ENCODE measurements around the gene GALNT7.
A peak's percentile ranks its signal among the peaks of the same experiment; 100 is the strongest.
"Not testable (repeated sequence)": the region's sequence is repeated elsewhere in the genome, so short reads cannot be mapped to it uniquely, and the experiment has no call there.

Gene GALNT7

DNA sequence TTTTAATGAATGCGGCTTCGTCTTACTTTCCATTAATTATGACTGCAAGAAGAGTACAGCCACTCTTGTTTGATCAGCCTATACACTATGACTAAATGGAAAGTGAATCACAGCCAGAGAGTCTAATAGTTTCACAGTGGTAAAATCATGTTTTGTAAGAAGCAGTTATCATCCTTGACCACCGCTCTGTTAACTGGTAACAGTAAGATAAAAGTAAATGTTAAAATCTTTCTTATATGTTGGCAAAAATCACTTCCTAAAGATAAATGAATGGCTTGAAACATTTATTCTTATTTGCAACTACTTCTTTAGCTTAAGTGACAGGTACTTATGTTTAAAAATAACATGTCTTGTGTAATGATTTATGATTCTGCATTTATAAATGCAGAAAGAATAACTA lies 13.2 kb downstream of the GALNT7 start:
- Histone ChIP-seq H3K79me2 (ENCODE audit: low read length) (peaks cover 55% of the 10 kb centered on the region), H3K36me3 (replicated peaks; ENCODE audit: low read depth, low read length) (no peaks in the 10 kb centered on the region), H3K9me3 (ENCODE audit: insufficient read depth, low read length) (no peaks in the 10 kb centered on the region), H3K4me3 (ENCODE audit: low read length) (no peak overlapping the region), H3K9ac (ENCODE audit: low read length) (no peak overlapping the region), H2AFZ (ENCODE audit: low read depth, low read length) (no peak overlapping the region), H3K4me1 (ENCODE audit: low read length) (peaks cover 23% of the 10 kb centered on the region), H3K4me2 (ENCODE audit: low read length) (no peak overlapping the region), H3K27me3 (ENCODE audit: low read depth, low read length) (no peaks in the 10 kb centered on the region), H3K27ac (ENCODE audit: low read length) (no peak overlapping the region), H4K20me1 (ENCODE audit: insufficient read depth, low read length) (peaks cover 8% of the 10 kb centered on the region; the same call in 1 of the 2 replicates)
- TF ChIP-seq EZH2phosphoT487 (IDR thresholded peaks at IDR 0.05; ENCODE audit: low read depth) = no peak
- TF ChIP-seq, protein P1, sequence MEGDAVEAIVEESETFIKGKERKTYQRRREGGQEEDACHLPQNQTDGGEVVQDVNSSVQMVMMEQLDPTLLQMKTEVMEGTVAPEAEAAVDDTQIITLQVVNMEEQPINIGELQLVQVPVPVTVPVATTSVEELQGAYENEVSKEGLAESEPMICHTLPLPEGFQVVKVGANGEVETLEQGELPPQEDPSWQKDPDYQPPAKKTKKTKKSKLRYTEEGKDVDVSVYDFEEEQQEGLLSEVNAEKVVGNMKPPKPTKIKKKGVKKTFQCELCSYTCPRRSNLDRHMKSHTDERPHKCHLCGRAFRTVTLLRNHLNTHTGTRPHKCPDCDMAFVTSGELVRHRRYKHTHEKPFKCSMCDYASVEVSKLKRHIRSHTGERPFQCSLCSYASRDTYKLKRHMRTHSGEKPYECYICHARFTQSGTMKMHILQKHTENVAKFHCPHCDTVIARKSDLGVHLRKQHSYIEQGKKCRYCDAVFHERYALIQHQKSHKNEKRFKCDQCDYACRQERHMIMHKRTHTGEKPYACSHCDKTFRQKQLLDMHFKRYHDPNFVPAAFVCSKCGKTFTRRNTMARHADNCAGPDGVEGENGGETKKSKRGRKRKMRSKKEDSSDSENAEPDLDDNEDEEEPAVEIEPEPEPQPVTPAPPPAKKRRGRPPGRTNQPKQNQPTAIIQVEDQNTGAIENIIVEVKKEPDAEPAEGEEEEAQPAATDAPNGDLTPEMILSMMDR (IDR thresholded peaks at IDR 0.05; ENCODE audit: low read depth, low read length) = no peak

DNA sequence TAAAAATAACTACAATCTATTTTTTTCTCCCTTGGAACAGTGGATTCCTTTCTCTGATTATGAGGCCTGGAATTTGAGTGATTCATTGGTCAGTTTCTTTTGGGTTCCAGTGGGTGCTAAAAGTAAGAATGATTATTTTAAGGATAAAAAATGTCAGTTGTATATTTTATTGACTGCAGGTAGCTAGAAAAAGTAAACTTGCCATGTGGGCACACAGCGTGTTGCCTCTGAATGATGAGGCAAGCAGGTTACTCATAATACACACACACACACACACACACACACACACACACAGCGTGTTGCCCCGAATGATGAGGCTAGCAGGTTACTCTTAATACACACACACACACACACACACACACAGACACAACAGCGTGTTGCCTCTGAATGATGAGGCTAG lies 13.8 kb downstream of the GALNT7 start:
- Histone ChIP-seq H3K27me3 (ENCODE audit: low read depth, low read length) (no peaks in the 10 kb centered on the region), H3K9me3 (ENCODE audit: insufficient read depth, low read length) (no peaks in the 10 kb centered on the region), H3K4me3 (ENCODE audit: low read length) (no peak overlapping the region), H3K36me3 (replicated peaks; ENCODE audit: low read depth, low read length) (no peaks in the 10 kb centered on the region), H3K27ac (ENCODE audit: low read length) (no peak overlapping the region), H4K20me1 (ENCODE audit: insufficient read depth, low read length) (peaks cover 4% of the 10 kb centered on the region; the same call in 1 of the 2 replicates), H3K9ac (ENCODE audit: low read length) (no peak overlapping the region), H3K4me2 (ENCODE audit: low read length) (no peak overlapping the region), H3K4me1 (ENCODE audit: low read length) (peaks cover 17% of the 10 kb centered on the region), H2AFZ (ENCODE audit: low read depth, low read length) (no peak overlapping the region), H3K79me2 (ENCODE audit: low read length) (peaks cover 52% of the 10 kb centered on the region)
- TF ChIP-seq, protein P1 (IDR thresholded peaks at IDR 0.05; ENCODE audit: low read depth, low read length) = no peak
- TF ChIP-seq EZH2phosphoT487 (IDR thresholded peaks at IDR 0.05; ENCODE audit: low read depth) = no peak

DNA sequence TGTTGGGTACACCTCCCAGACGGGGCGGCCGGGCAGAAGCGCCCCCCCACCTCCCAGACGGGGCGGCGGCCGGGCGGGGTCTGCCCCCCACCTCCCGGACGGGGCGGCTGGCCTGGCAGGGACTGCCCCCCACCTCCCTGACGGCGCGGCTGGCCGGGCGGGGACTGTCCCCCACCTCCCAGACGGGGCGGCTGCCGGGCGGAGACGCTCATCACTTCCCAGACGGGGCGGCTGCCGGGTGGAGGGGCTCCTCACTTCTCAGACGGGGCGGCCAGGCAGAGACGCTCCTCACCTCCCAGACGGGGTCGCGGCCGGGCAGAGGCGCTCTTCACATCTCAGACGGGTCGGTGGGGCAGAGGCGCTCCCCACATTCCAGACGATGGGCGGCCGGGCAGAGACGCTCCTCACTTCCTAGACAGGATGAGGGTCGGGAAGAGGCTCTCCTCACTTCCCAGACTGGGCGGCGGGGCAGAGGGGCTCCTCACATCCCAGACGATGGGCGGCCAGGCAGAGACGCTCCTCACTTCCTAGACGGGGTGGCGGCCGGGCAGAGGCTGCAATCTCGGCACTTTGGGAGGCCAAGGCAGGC lies 15.1 kb downstream of the GALNT7 start:
- H3K4me1 ChIP-seq (ENCODE audit: low read length) = peaks cover 13% of the 10 kb centered on the region
- H3K27me3 ChIP-seq (ENCODE audit: low read depth, low read length); H4K20me1 ChIP-seq (ENCODE audit: insufficient read depth, low read length); H2AFZ ChIP-seq (ENCODE audit: low read depth, low read length); H3K9me3 ChIP-seq (ENCODE audit: insufficient read depth, low read length); H3K27ac ChIP-seq (ENCODE audit: low read length); H3K36me3 ChIP-seq (replicated peaks; ENCODE audit: low read depth, low read length); H3K9ac ChIP-seq (ENCODE audit: low read length); H3K4me2 ChIP-seq (ENCODE audit: low read length); H3K4me3 ChIP-seq (ENCODE audit: low read length): not testable (repeated sequence)
- H3K79me2 ChIP-seq (ENCODE audit: low read length) = peaks cover 49% of the 10 kb centered on the region

DNA sequence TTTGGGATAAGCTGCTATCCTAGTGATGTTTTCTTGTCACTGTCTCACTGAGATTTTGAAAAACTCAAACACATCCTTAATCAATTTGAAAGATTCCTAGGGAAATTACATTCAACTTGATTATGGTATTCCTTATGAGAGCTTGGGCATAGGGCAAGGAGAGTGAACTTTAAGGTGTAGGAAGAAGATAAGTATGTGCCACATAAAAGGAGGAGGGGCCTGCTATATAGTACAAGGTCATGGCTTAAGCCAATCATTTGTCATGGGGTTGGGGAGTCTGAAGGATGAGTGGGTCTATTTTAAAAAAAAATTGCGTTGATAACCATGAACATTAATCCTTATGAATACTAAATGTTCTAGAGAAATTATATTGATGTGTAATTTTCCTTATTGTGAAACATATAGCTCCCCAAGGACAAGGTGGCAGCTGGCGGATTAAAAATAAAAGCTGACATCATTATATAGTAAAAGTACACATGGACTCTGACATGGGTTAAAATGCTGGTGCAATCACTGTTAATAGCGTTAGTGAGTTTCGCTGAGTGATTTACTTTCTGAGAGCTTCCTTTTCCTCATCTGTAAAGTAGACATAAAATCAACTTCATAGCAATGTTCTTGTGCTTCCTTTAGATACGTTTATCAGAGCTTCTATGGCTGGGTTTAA lies 17.4 kb downstream of the GALNT7 start:
- Histone ChIP-seq H3K9me3 (ENCODE audit: insufficient read depth, low read length) (no peaks in the 10 kb centered on the region), H3K4me1 (ENCODE audit: low read length) (peaks cover 13% of the 10 kb centered on the region), H3K79me2 (ENCODE audit: low read length) (peaks cover 53% of the 10 kb centered on the region), H4K20me1 (ENCODE audit: insufficient read depth, low read length) (no peaks in the 10 kb centered on the region), H3K9ac (ENCODE audit: low read length) (no peak overlapping the region), H2AFZ (ENCODE audit: low read depth, low read length) (no peak overlapping the region), H3K27me3 (ENCODE audit: low read depth, low read length) (no peaks in the 10 kb centered on the region), H3K4me3 (ENCODE audit: low read length) (peak overlapping the region; percentile 11), H3K27ac (ENCODE audit: low read length) (no peak overlapping the region), H3K36me3 (replicated peaks; ENCODE audit: low read depth, low read length) (no peaks in the 10 kb centered on the region), H3K4me2 (ENCODE audit: low read length) (peak overlapping the region; percentile 50)
- TF ChIP-seq EZH2phosphoT487 (IDR thresholded peaks at IDR 0.05; ENCODE audit: low read depth) = no peak
- TF ChIP-seq, protein P1 (IDR thresholded peaks at IDR 0.05; ENCODE audit: low read depth, low read length) = no peak
